Skeletal muscle satellite cell (primary cell): ENCODE results near the gene HACD2.

Experiments
- H3K27me3 ChIP-seq: 2 replicates; pipeline ENCODE4 v1.7.0; 2013; ENCODE audit warnings: low read length; ENCODE audit not compliant: control insufficient read depth, insufficient read depth
- H3K36me3 ChIP-seq: 2 replicates; pipeline ENCODE4 v1.7.0; 2013; ENCODE audit warnings: mild to moderate bottlenecking, control low read depth, low read length; ENCODE audit not compliant: insufficient read depth
- H3K4me1 ChIP-seq: 2 replicates; pipeline ENCODE4 v1.7.0; 2013; ENCODE audit warnings: low read length; ENCODE audit not compliant: control insufficient read depth, insufficient read depth
- H3K4me2 ChIP-seq: 2 replicates; pipeline ENCODE4 v1.7.0; 2013; ENCODE audit warnings: mild to moderate bottlenecking, low read length
- H3K4me3 ChIP-seq: 2 replicates; pipeline ENCODE4 v1.7.0; 2013; ENCODE audit warnings: low read length
- H3K9ac ChIP-seq: 2 replicates; pipeline ENCODE4 v1.7.0; 2013; ENCODE audit warnings: mild to moderate bottlenecking, low read depth, low read length, moderate library complexity
- H3K9me3 ChIP-seq: replicated peaks from 2 replicates; pipeline ENCODE4 v1.7.0; 2013; ENCODE audit warnings: mild to moderate bottlenecking, control low read depth, low read length

HACD2 gene

DNA sequence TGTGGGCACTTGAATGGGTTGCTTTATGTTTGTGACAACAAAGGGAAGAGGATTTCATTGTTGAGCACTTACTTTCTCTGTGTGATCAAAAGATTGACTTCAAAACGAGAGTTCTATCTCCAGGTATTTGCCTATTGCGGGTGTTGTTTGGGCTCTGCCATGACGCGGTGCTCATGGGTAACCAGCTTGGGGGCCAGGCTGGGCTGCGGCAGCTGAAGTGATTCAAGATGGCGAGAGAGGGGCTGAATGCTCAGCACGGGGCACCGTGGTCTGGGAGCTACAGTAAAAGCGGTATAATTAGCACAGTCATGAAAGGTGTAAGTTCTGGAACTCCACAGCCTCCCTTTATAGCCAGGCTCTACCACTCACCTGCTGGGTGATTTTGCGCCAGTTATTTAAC is 105.0 kb downstream of the HACD2 start:
- H3K4me1 ChIP-seq, result no peaks in the 10 kb centered on the region
- H3K4me2 ChIP-seq, result no peak overlapping the region
- H3K36me3 ChIP-seq, result no peaks in the 10 kb centered on the region
- no peak overlapping the region for H3K4me3 ChIP-seq
- H3K9ac ChIP-seq, result no peak overlapping the region
- H3K27me3 ChIP-seq, result peaks cover 71% of the 10 kb centered on the region
- H3K9me3 ChIP-seq, result no peaks in the 10 kb centered on the region

DNA sequence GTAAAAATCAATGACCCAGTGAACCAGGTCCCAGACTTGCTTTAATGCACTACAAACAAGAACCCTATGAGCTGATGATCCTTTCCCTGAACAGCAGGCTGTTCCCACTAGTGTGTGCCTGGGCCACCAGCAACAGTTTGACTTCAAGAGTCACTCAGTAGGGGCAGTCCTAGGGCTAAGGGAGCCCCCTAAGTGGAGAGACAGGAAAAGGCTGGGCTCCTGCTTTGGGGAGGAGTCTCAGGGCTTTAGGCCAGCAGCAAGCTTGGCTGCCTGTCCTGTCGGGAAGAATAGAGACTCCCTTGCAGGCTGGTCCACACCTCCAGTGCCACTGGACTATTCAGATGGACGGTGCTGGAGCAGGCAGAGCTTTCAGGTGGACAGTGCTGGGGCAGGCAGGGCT is 106.5 kb downstream of the HACD2 start:
- Histone ChIP-seq H3K36me3 (no peaks in the 10 kb centered on the region), H3K9ac (no peak overlapping the region), H3K27me3 (peaks cover 84% of the 10 kb centered on the region), H3K4me2 (no peak overlapping the region), H3K4me1 (no peaks in the 10 kb centered on the region), H3K4me3 (no peak overlapping the region), H3K9me3 (no peaks in the 10 kb centered on the region)

DNA sequence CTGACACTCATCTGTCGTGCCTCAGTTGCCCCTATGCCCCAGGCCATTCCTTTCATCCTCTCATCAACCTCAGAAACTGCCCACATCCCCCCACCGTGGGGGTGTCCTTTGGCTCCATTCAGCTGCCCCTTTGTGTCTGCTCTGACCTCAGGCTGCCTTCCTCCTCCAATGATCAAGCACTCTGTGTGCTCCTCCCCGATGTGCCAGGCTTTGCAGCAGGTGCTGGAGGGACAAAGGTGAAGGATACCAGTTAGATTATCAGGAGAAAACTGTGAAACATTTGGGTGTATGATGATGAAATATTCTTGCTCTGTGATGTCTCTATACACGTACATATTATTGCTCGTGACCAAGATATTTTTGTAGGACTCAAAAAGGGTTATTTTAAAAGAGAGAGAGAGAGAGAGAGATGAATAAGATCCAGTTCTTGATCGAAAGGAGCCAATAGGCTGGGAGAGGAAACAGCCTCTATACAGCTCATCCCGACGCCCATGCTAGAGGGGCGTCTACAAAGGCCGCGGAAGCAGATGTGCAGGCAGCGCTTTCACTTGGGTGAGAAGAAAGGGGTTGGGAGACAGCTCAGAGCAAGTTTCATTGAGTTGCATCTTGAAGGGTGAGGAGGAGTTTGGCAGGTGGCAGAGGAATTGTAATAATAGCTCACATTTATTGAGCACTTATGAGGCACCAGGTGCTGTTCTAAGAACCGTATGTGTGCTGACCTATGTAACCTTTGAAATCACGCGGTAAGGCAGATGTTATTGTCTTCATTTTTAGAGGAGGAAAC is 107.7 kb downstream of the HACD2 start:
- Histone ChIP-seq H3K9me3 (no peaks in the 10 kb centered on the region), H3K4me3 (no peak overlapping the region), H3K27me3 (peaks cover 76% of the 10 kb centered on the region), H3K4me1 (no peaks in the 10 kb centered on the region), H3K4me2 (no peak overlapping the region), H3K36me3 (no peaks in the 10 kb centered on the region), H3K9ac (no peak overlapping the region)

DNA sequence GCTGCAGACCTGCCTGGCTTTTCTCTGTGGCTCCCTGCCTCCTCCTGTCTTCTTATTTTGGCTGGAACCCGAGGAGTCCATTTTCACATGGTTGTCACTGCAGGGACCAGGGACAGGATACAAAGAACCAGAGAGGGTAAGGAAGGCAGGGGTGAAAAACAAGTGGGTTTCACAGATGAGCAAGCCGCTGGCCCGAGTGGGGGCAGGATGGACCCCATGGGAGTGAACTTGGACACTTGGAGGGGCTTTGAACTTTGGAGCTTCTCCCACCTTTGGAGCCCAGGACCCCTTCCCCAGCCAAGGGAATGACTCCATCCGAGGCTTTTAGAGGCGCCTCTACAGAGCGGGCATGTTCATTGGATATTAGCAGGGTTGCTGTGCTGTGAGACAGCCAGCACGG is 109.1 kb downstream of the HACD2 start:
- peaks cover 75% of the 10 kb centered on the region for H3K27me3 ChIP-seq
- no peaks in the 10 kb centered on the region for H3K9me3 ChIP-seq

DNA sequence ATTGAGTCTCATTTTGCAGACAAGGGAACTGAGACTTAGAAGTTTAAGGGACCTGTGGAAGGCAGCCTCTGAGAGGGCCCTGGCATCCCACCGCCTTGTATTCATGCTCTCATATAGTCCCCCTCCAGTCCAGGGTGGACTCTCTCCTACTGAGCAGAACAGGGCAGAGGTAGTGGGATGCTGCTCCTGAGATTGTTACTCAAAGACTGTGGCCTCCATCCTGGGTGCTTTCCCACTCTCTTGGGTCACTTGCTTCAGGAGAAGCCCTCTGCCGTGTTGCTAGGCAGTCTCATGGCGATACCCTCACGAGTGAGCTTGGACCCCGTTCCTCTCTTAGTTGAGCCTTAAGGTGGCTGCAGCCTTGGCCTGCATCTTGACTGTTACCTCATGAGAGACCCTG is 113.7 kb downstream of the HACD2 start:
- H3K4me1 ChIP-seq, result no peaks in the 10 kb centered on the region
- H3K36me3 ChIP-seq, result no peaks in the 10 kb centered on the region
- H3K27me3 ChIP-seq, result peaks cover 71% of the 10 kb centered on the region
- H3K9me3 ChIP-seq, result no peaks in the 10 kb centered on the region
- H3K4me3 ChIP-seq, result no peak overlapping the region
- no peak overlapping the region for H3K9ac ChIP-seq
- no peak overlapping the region for H3K4me2 ChIP-seq

More for the DNA sequence above, 109.1 kb downstream of the HACD2 start:
- Histone ChIP-seq H3K4me1 (no peaks in the 10 kb centered on the region), H3K9ac (no peak overlapping the region), H3K4me3 (no peak overlapping the region), H3K36me3 (no peaks in the 10 kb centered on the region), H3K4me2 (no peak overlapping the region)

DNA sequence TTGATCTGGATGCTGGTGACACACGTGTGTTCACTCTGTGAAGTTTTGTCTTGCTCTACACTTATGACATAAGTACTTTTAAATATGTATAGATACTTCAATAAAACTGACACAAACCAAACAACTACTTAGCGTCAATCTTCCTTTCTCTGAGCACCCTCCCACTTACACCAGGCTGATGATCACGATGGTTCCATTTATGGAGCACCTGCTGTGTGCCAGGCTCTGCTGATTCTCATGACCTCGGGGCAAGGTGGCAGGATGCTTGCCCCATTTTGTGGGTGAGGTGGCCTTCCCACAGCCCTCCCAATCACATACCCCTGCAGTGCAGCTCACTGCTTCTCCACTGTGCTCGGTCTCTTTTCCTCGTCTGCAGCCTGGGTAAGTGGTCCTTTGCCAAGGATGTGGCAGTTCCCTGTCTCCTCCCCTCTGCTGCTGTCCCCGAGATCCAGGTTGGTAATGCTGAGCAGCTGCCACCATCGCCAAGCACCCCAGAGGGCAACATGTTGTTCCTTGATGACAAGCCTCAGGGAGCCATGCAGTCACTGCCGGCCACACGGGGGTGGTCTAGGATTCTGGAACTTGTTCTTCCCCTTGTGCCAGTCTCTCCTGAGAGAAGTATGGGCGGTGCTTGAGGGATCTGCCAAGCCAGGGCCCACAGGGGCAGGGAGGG is 115.4 kb downstream of the HACD2 start:
- Histone ChIP-seq H3K4me2 (no peak overlapping the region), H3K9me3 (no peaks in the 10 kb centered on the region), H3K4me1 (no peaks in the 10 kb centered on the region), H3K36me3 (no peaks in the 10 kb centered on the region), H3K4me3 (no peak overlapping the region), H3K9ac (no peak overlapping the region), H3K27me3 (peaks cover 68% of the 10 kb centered on the region)

DNA sequence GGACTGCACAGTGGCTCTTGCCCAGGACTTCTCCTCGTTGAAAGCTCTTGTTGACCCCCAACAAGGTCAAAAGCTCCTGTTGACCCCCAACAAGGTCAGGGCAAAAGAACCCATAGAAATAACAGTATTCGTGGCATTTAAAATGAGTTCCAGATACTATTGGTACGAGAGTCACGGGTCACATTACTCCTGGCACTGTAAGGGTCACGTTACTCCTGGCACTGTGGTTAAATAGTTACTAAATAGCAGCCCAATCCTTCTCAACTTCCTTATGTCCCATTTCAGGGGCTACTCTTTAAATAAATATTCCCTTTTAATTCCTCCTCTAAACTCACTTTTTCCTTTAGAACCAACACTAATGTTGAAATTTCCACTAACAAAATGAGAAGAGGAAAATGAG is 117.8 kb downstream of the HACD2 start:
- peaks cover 78% of the 10 kb centered on the region for H3K27me3 ChIP-seq
- H3K4me2 ChIP-seq, result no peak overlapping the region
- H3K4me1 ChIP-seq, result no peaks in the 10 kb centered on the region
- no peaks in the 10 kb centered on the region for H3K36me3 ChIP-seq
- no peak overlapping the region for H3K4me3 ChIP-seq
- no peak overlapping the region for H3K9ac ChIP-seq
- H3K9me3 ChIP-seq, result no peaks in the 10 kb centered on the region

DNA sequence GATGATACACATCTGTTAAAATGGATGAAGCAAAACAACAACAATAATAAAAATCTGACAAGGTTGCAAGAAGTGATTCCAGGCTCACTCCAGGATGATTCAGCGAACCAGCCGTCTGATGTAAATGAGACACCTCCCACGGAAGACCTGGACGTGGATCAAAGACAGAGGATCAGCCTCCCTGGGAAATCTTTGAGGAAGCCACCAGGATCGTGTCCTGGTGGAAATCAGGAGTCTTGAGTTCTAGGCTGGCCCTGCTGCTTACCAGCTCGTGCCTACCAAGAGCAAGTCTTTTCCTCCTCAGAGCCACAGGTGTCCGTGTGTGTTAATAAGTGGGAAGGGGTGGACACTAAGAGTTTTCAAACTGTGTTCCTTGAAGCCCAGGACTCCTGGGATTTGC is 120.6 kb downstream of the HACD2 start:
- Histone ChIP-seq H3K4me3 (no peak overlapping the region), H3K27me3 (peaks cover 74% of the 10 kb centered on the region), H3K4me1 (no peaks in the 10 kb centered on the region), H3K36me3 (no peaks in the 10 kb centered on the region), H3K9ac (no peak overlapping the region), H3K4me2 (no peak overlapping the region), H3K9me3 (no peaks in the 10 kb centered on the region)

DNA sequence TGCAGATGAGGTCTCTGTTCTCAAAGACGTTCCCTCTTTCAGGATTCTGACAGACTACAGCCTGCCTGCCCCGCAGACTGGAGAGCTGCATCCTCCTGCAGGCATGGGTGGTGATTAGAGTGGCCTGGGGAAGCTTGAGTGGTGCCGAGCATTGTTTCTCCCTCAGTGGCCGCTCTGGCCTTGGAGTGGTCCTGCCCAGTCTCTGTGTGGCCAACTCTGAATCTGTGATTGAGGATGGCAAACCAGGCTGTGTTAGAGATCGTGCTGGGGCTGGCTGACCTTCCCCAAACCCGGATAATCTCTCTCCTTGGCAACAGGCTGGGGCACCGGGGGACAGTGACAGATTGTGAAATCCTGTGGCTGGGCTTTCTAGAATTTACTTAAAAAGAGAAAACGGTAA is 125.0 kb downstream of the HACD2 start:
- Histone ChIP-seq H3K9ac (no peak overlapping the region), H3K4me1 (no peaks in the 10 kb centered on the region), H3K9me3 (no peaks in the 10 kb centered on the region), H3K27me3 (peaks cover 60% of the 10 kb centered on the region), H3K36me3 (no peaks in the 10 kb centered on the region), H3K4me3 (no peak overlapping the region), H3K4me2 (no peak overlapping the region)

DNA sequence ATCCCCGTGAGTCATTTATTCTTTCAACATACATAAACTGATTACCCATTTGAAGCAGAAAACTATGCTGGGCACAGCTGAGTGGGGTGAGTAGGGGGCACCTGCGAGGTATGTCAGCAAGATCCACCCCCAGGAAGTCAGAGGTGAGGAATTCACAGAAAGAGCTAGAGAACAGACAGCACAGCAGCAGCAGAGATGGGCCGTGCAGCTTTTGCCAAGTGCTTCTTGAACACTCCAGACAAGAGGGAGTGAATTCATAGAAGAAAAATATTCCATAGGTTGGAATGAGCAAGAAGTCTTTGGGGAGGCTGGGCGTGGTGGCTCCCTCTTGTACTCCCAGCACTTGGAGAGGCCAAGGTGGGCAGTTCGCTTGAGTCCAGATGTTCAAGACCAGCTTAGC is 126.6 kb downstream of the HACD2 start:
- Histone ChIP-seq H3K9me3 (no peaks in the 10 kb centered on the region), H3K27me3 (peaks cover 54% of the 10 kb centered on the region), H3K4me2 (no peak overlapping the region), H3K36me3 (no peaks in the 10 kb centered on the region), H3K4me3 (no peak overlapping the region), H3K9ac (no peak overlapping the region), H3K4me1 (no peaks in the 10 kb centered on the region)

DNA sequence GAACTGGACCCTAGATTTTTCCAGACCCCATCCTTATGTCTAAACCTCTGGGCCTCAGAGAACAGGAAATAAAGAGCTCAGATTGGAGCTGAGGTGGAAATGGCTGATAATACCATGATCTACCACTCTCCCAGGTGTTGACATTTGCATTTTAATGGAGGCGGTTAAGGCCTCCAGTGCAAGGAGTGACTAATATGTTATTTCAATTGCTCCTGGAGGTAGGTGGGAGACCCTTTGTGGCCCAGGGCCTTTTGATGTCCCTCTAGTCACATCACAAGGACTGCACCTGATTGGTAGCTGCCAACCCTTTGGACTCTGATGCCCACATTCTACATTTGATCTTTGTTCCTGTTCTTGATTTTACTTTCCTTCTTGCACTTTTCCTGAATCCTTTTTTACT is 127.0 kb downstream of the HACD2 start:
- H3K9ac ChIP-seq, result no peak overlapping the region
- H3K9me3 ChIP-seq, result no peaks in the 10 kb centered on the region
- no peaks in the 10 kb centered on the region for H3K36me3 ChIP-seq
- no peaks in the 10 kb centered on the region for H3K4me1 ChIP-seq
- H3K4me3 ChIP-seq, result no peak overlapping the region
- peaks cover 52% of the 10 kb centered on the region for H3K27me3 ChIP-seq
- H3K4me2 ChIP-seq, result no peak overlapping the region

DNA sequence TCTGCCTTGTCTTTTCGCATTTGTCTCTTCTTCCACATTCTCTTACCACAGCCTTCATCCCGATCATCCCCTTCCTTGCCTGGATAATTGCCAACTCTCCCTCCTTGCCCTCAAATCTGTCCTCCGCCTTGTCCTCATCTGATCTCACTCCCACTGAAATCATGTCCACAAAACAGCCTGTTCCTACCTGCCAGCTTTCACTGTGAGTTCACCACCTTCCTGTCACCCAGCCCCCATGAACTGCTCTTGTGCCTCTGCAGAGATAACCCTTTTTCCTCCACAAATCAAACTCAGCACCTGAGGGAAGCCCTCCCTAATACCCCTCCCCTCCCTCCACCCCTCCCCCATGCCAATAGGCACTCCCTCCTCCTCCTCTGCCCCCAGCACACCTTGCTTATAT is 131.2 kb downstream of the HACD2 start:
- Histone ChIP-seq H3K9me3 (no peaks in the 10 kb centered on the region), H3K4me1 (no peaks in the 10 kb centered on the region), H3K9ac (no peak overlapping the region), H3K36me3 (no peaks in the 10 kb centered on the region), H3K27me3 (peaks cover 41% of the 10 kb centered on the region), H3K4me2 (no peak overlapping the region), H3K4me3 (no peak overlapping the region)
